HG03039 (cell line): ENCODE measurements around the gene STK35.
"Not testable (repeated sequence)": the region's sequence is repeated elsewhere in the genome, so short reads cannot be mapped to it uniquely, and the experiment has no call there.

Experiments used
- ATAC-seq: cut with Tn5 transposase; IDR thresholded peaks from one replicate; pipeline ENCODE4 v1.9.1; 2021; ENCODE audit warnings: mild to moderate bottlenecking, moderate library complexity; ENCODE audit not compliant: unreplicated experiment

The STK35 gene

GRCh38 chr20:2156666-2157624, 55.3 kb downstream of the STK35 start:
- no peak for ATAC-seq

- no peak for ATAC-seq
Observed at GRCh38 chr20:2162125-2162822, 60.6 kb downstream of the STK35 start.

- no peak for ATAC-seq
Observed at GRCh38 chr20:2162823-2163166, 61.2 kb downstream of the STK35 start.

GRCh38 chr20:2163312-2163711, 61.7 kb downstream of the STK35 start:
- no peak for ATAC-seq

- ATAC-seq, result no peak
Observed at GRCh38 chr20:2163757-2164156, 62.1 kb downstream of the STK35 start.

GRCh38 chr20:2164421-2164820, 62.8 kb downstream of the STK35 start:
- ATAC-seq, result no peak

GRCh38 chr20:2164966-2165365, 63.3 kb downstream of the STK35 start:
- ATAC-seq, result no peak

- no peak for ATAC-seq
Observed at GRCh38 chr20:2165871-2166270, 64.2 kb downstream of the STK35 start.

- no peak for ATAC-seq
Observed at GRCh38 chr20:2167112-2167511, 65.5 kb downstream of the STK35 start.

- ATAC-seq, result no peak
Observed at GRCh38 chr20:2168946-2169345, 67.3 kb downstream of the STK35 start.

GRCh38 chr20:2169456-2170088, 67.9 kb downstream of the STK35 start:
- no peak for ATAC-seq

- ATAC-seq, result no peak
Observed at GRCh38 chr20:2170404-2170803, 68.8 kb downstream of the STK35 start.

GRCh38 chr20:2171266-2171790, 69.7 kb downstream of the STK35 start:
- ATAC-seq, result no peak

- ATAC-seq, result not testable (repeated sequence)
Observed at GRCh38 chr20:2171840-2172239, 70.2 kb downstream of the STK35 start.

- ATAC-seq, result no peak
Observed at GRCh38 chr20:2172305-2173175, 70.9 kb downstream of the STK35 start.

GRCh38 chr20:2173186-2173585, 71.6 kb downstream of the STK35 start:
- no peak for ATAC-seq

GRCh38 chr20:2174067-2174466, 72.4 kb downstream of the STK35 start:
- no peak for ATAC-seq

- ATAC-seq, result no peak
Observed at GRCh38 chr20:2176946-2177345, 75.3 kb downstream of the STK35 start.

GRCh38 chr20:2178318-2179232, 76.9 kb downstream of the STK35 start:
- ATAC-seq, result no peak

GRCh38 chr20:2179233-2179580, 77.6 kb downstream of the STK35 start:
- ATAC-seq, result no peak
